B cell (primary cell): ENCODE data around the gene HS6ST2.

Experiments
- CTCF ChIP-seq: fragments of 200-600 bp; IDR thresholded peaks from one replicate; pipeline ENCODE4 v1.8.0; 2022; ENCODE audit warnings: antibody characterized with exemption, mild to moderate bottlenecking
- EZH2 ChIP-seq: IDR thresholded peaks from 2 replicates; pipeline ENCODE4 v1.6.1; 2012; ENCODE audit warnings: borderline replicate concordance, low read depth, mild to moderate bottlenecking, moderate library complexity, low read length; ENCODE audit not compliant: insufficient read depth, poor library complexity, severe bottlenecking

- TF ChIP-seq CTCF (no peak), EZH2 (no peak)
Observed at GRCh38 chrX:132758759-132759158, 199.7 kb downstream of the HS6ST2 start.
